K562 treated with DMSO at 1 percent for 12 hours (cell line): Measurements from ENCODE around the gene RPL22L1. TPM values are rescaled to one million over a fixed set of nuclear protein-coding genes. Genes with fewer than 3 reads are reported as not detected.

Source experiments
- total RNA-seq: library from RNA; unstranded; fragments of 300-600 nt; gene quantifications from 2 replicates; pipeline ENCODE4 v1.2.3, GENCODE V29; 2022; ENCODE audit not compliant: insufficient read depth

Gene RPL22L1
- 44.9 and 53.7 TPM in 2 replicates for total RNA-seq

DNA sequence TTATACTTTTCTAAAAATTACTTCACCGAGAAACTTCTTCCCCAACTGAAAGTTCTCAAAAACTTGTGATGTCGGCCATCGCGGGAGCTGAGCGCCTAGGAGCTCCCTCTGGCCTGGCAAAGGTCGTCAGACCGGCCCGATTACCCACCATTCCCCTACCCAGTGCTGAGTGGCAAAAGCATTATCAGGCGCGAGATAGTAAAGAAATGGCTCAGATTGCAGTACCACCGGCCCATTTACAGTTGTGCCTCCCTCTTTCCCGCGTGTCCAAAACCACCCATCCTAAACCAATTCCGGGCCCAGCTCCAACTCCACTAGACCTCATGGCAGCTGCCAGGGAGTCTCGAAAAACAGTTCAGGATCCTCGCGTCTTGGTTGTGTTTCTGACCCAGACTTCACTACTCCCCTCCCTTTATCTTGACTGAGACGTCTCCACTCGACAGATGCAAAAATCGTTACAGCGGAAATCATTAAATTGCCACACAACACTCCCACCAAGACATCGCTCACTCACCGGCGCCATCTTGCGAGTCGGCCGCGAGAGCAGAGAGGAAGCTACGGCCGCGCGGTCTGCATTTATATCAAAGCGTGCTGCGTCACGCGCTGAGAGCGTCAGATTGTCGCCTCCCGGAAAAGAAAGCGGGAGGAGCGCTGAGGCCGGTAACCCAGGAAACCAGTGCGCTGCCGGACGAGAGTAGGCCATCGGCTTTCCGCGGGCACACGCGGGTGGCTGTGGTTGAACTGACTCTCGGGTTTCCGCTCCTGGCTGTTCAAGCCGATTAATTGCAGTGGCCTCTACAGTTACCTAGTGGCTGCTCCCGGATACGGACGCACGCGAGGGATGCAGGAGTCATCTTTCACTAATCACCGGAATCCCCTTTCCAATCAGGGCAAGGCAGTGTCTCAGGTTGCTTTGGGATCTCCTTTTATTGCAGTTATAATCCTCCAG lies at the start of gene RPL22L1:
Gene RPL22L1 (minus strand): TSS at position 551 of the 949 bp plus-strand sequence. CDS start 28 bp downstream, at position 523.

DNA sequence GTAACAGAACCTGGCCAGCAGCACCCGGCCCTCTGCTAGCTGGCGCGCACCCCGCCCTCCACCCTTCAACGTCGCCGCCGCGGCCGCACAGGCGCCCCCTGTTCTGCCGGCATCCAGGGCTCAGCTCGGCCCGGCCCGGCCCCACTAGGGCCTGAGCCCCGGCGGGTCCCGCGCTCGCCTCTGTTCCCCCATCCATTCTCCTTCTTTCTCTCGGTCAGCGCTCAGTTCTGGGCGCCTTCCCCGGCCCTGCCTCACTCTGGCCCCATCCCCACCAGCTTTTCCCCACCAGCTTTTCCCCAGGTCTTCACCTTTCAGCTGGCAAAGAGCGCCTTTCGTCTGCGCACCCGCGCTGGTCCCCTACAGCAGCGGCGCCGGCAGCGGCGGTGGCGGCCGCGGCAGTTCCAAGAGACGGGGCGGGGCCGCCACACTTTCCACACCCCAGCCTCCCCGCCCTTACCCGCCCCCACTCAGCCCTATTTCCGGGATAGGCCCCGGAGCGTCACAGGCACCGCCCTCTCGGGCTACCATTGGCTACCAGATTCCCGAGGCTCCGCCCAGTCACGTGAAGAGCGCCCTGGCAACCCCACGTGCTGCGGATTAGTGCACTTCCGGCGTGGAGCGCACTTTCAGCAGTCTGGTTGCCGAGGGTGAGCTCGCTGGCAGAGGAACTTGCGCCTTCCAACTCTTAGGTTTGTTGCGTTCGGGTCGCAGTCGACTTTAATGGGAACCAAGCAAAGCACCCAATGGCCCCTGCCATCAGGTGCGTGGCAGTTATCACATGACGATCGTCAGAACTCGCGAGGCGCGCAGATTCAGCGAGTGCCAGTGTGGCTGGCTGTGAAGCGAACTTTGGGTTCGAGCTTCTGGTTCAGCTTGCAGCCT lies 38.5 kb upstream of the RPL22L1 start, which contains the start of gene EIF5A2:
Gene EIF5A2 (minus strand): TSS at position 403 of the 882 bp plus-strand sequence. CDS start 831 bp downstream, outside the sequence.

Other genes starting within 250 kb of the RPL22L1 start
- 3.6 and 8.4 TPM in 2 replicates for gene EIF5A2, start 38.4 kb upstream of the RPL22L1 start, total RNA-seq
- not detected in 2 replicates for gene SLC2A2, start 156.5 kb upstream of the RPL22L1 start, total RNA-seq